ENCODE data around the gene EMP1. TPM values are rescaled to one million over a fixed set of nuclear protein-coding genes. Genes with fewer than 3 reads are reported as not detected.

The EMP1 gene
- total and polyA plus RNA-seq, 5 donors from 2014 or later: 0.15 to 1.6 (median 0.38) TPM; not detected in 2

GRCh38 chr12:13182881-13183280, 13.6 kb upstream of the EMP1 start:
- Mint-ChIP-seq H3K27me3 (peaks cover 17% of the 10 kb centered on the region), H3K9me3 (peaks cover 0 to 2% (median 0%) of the 10 kb centered on the region in 7 donors), H3K4me1 (peaks cover 3 to 20% (median 9%) of the 10 kb centered on the region in 4 donors), H3K27ac (no peak overlapping the region), H3K36me3 (no peaks in the 10 kb centered on the region), H3K4me3 (no peak overlapping the region)
- Histone ChIP-seq H3K27ac (ENCODE audit: insufficient read depth, low read length, poor library complexity, severe bottlenecking) (no peak overlapping the region), H3K4me1 (ENCODE audit: control insufficient read depth, insufficient read depth, low read length, poor library complexity, severe bottlenecking) (peaks cover 10% of the 10 kb centered on the region), H3K9me3 (ENCODE audit: control insufficient read depth in 2 of 2, low read length in 2 of 2) (no peaks in the 10 kb centered on the region), H3K4me3 (ENCODE audit: low read depth, low read length) (no peak overlapping the region), H3K27me3 (ENCODE audit: control insufficient read depth, insufficient read depth, low read length) (peaks cover 2% of the 10 kb centered on the region), H3K36me3 (ENCODE audit: control insufficient read depth, insufficient read depth, low read length) (no peaks in the 10 kb centered on the region)
- DNase-seq (no peak), ATAC-seq (ENCODE audit: low read depth in 2 of 2) (no peak)

GRCh38 chr12:13183620-13184019, 12.9 kb upstream of the EMP1 start:
- ATAC-seq (ENCODE audit: low read depth in 2 of 2) (no peak), DNase-seq (no peak)
- H3K4me3 Mint-ChIP-seq: no peak overlapping the region
- peaks cover 20% of the 10 kb centered on the region for H3K27me3 Mint-ChIP-seq
- H3K4me1 Mint-ChIP-seq: peaks cover 3 to 15% (median 9%) of the 10 kb centered on the region in 4 donors
- Histone ChIP-seq H3K4me1 (ENCODE audit: control insufficient read depth, insufficient read depth, low read length, poor library complexity, severe bottlenecking) (peaks cover 10% of the 10 kb centered on the region), H3K4me3 (ENCODE audit: low read depth, low read length) (no peak overlapping the region), H3K36me3 (ENCODE audit: control insufficient read depth, insufficient read depth, low read length) (no peaks in the 10 kb centered on the region), H3K9me3 (ENCODE audit: control insufficient read depth in 2 of 2, low read length in 2 of 2) (no peaks in the 10 kb centered on the region), H3K27ac (ENCODE audit: insufficient read depth, low read length, poor library complexity, severe bottlenecking) (no peak overlapping the region), H3K27me3 (ENCODE audit: control insufficient read depth, insufficient read depth, low read length) (peaks cover 2% of the 10 kb centered on the region)
- peaks cover 0 to 2% (median 0%) of the 10 kb centered on the region in 7 donors for H3K9me3 Mint-ChIP-seq
- no peak overlapping the region for H3K27ac Mint-ChIP-seq
- no peaks in the 10 kb centered on the region for H3K36me3 Mint-ChIP-seq

- DNase-seq: no peak
- no peak for ATAC-seq (ENCODE audit: low read depth in 2 of 2)
- H3K27me3 Mint-ChIP-seq: peaks cover 20% of the 10 kb centered on the region
- Histone ChIP-seq H3K4me3 (ENCODE audit: low read depth, low read length) (no peak overlapping the region), H3K36me3 (ENCODE audit: control insufficient read depth, insufficient read depth, low read length) (no peaks in the 10 kb centered on the region), H3K27me3 (ENCODE audit: control insufficient read depth, insufficient read depth, low read length) (peaks cover 4% of the 10 kb centered on the region), H3K9me3 (ENCODE audit: control insufficient read depth in 2 of 2, low read length in 2 of 2) (no peaks in the 10 kb centered on the region), H3K4me1 (ENCODE audit: control insufficient read depth, insufficient read depth, low read length, poor library complexity, severe bottlenecking) (no peaks in the 10 kb centered on the region), H3K27ac (ENCODE audit: insufficient read depth, low read length, poor library complexity, severe bottlenecking) (no peak overlapping the region)
- H3K36me3 Mint-ChIP-seq: no peaks in the 10 kb centered on the region
- peak overlapping the region in 1 of 3 donors; percentile 23 for H3K27ac Mint-ChIP-seq
- H3K9me3 Mint-ChIP-seq: peaks cover 0 to 2% (median 0%) of the 10 kb centered on the region in 7 donors
- no peak overlapping the region for H3K4me3 Mint-ChIP-seq
- H3K4me1 Mint-ChIP-seq: no peaks in the 10 kb centered on the region
Observed at GRCh38 chr12:13186302-13186701, 10.2 kb upstream of the EMP1 start.

GRCh38 chr12:13187399-13187798, 9.1 kb upstream of the EMP1 start:
- peaks cover 3% of the 10 kb centered on the region for H3K27me3 ChIP-seq (ENCODE audit: control insufficient read depth, insufficient read depth, low read length)
- no peak overlapping the region for H3K27ac ChIP-seq (ENCODE audit: insufficient read depth, low read length, poor library complexity, severe bottlenecking)
- no peaks in the 10 kb centered on the region for H3K9me3 ChIP-seq (ENCODE audit: control insufficient read depth in 2 of 2, low read length in 2 of 2)
- no peak overlapping the region for H3K27ac Mint-ChIP-seq
- H3K4me1 ChIP-seq (ENCODE audit: control insufficient read depth, insufficient read depth, low read length, poor library complexity, severe bottlenecking): no peaks in the 10 kb centered on the region
- no peaks in the 10 kb centered on the region for H3K36me3 Mint-ChIP-seq
- DNase-seq: no peak
- H3K9me3 Mint-ChIP-seq: no peaks in the 10 kb centered on the region
- H3K4me3 Mint-ChIP-seq: no peak overlapping the region
- no peak for ATAC-seq (ENCODE audit: low read depth in 2 of 2)
- peaks cover 19% of the 10 kb centered on the region for H3K27me3 Mint-ChIP-seq
- H3K4me3 ChIP-seq (ENCODE audit: low read depth, low read length): no peak overlapping the region
- H3K36me3 ChIP-seq (ENCODE audit: control insufficient read depth, insufficient read depth, low read length): no peaks in the 10 kb centered on the region
- no peaks in the 10 kb centered on the region for H3K4me1 Mint-ChIP-seq

GRCh38 chr12:13189264-13189663, 7.3 kb upstream of the EMP1 start:
- Mint-ChIP-seq H3K4me3 (no peak overlapping the region), H3K9me3 (no peaks in the 10 kb centered on the region), H3K27ac (no peak overlapping the region), H3K4me1 (no peaks in the 10 kb centered on the region), H3K36me3 (no peaks in the 10 kb centered on the region), H3K27me3 (peaks cover 20% of the 10 kb centered on the region)
- H3K27ac ChIP-seq (ENCODE audit: insufficient read depth, low read length, poor library complexity, severe bottlenecking): no peak overlapping the region
- H3K27me3 ChIP-seq (ENCODE audit: control insufficient read depth, insufficient read depth, low read length): peaks cover 3% of the 10 kb centered on the region
- no peak for ATAC-seq (ENCODE audit: low read depth in 2 of 2)
- no peaks in the 10 kb centered on the region for H3K9me3 ChIP-seq (ENCODE audit: control insufficient read depth in 2 of 2, low read length in 2 of 2)
- DNase-seq: no peak
- H3K36me3 ChIP-seq (ENCODE audit: control insufficient read depth, insufficient read depth, low read length): no peaks in the 10 kb centered on the region
- no peaks in the 10 kb centered on the region for H3K4me1 ChIP-seq (ENCODE audit: control insufficient read depth, insufficient read depth, low read length, poor library complexity, severe bottlenecking)
- H3K4me3 ChIP-seq (ENCODE audit: low read depth, low read length): no peak overlapping the region

- Mint-ChIP-seq H3K4me3 (no peak overlapping the region), H3K9me3 (no peaks in the 10 kb centered on the region), H3K4me1 (peaks cover 0 to 2% (median 0%) of the 10 kb centered on the region in 4 donors), H3K27ac (no peak overlapping the region), H3K27me3 (peaks cover 20% of the 10 kb centered on the region), H3K36me3 (no peaks in the 10 kb centered on the region)
- no peaks in the 10 kb centered on the region for H3K4me1 ChIP-seq (ENCODE audit: control insufficient read depth, insufficient read depth, low read length, poor library complexity, severe bottlenecking)
- ATAC-seq (ENCODE audit: low read depth in 2 of 2): no peak
- H3K27me3 ChIP-seq (ENCODE audit: control insufficient read depth, insufficient read depth, low read length): peaks cover 3% of the 10 kb centered on the region
- H3K27ac ChIP-seq (ENCODE audit: insufficient read depth, low read length, poor library complexity, severe bottlenecking): no peak overlapping the region
- H3K9me3 ChIP-seq (ENCODE audit: control insufficient read depth in 2 of 2, low read length in 2 of 2): no peaks in the 10 kb centered on the region
- DNase-seq: no peak
- no peak overlapping the region for H3K4me3 ChIP-seq (ENCODE audit: low read depth, low read length)
- H3K36me3 ChIP-seq (ENCODE audit: control insufficient read depth, insufficient read depth, low read length): no peaks in the 10 kb centered on the region
Observed at GRCh38 chr12:13190275-13190674, 6.3 kb upstream of the EMP1 start.

- DNase-seq (no peak), ATAC-seq (ENCODE audit: low read depth in 2 of 2) (no peak)
- no peaks in the 10 kb centered on the region for H3K36me3 Mint-ChIP-seq
- H3K27me3 Mint-ChIP-seq: peaks cover 26% of the 10 kb centered on the region
- peaks cover 5 to 22% (median 15%) of the 10 kb centered on the region in 4 donors for H3K4me1 Mint-ChIP-seq
- H3K9me3 Mint-ChIP-seq: no peaks in the 10 kb centered on the region
- Histone ChIP-seq H3K27me3 (ENCODE audit: control insufficient read depth, insufficient read depth, low read length) (peaks cover 3% of the 10 kb centered on the region), H3K27ac (ENCODE audit: insufficient read depth, low read length, poor library complexity, severe bottlenecking) (no peak overlapping the region), H3K4me3 (ENCODE audit: low read depth, low read length) (no peak overlapping the region), H3K9me3 (ENCODE audit: control insufficient read depth in 2 of 2, low read length in 2 of 2) (no peaks in the 10 kb centered on the region), H3K4me1 (ENCODE audit: control insufficient read depth, insufficient read depth, low read length, poor library complexity, severe bottlenecking) (peaks cover 12% of the 10 kb centered on the region), H3K36me3 (ENCODE audit: control insufficient read depth, insufficient read depth, low read length) (no peaks in the 10 kb centered on the region)
- no peak overlapping the region for H3K27ac Mint-ChIP-seq
- H3K4me3 Mint-ChIP-seq: no peak overlapping the region
Observed at GRCh38 chr12:13192719-13193118, 3.8 kb upstream of the EMP1 start.

- no peak overlapping the region for H3K27ac Mint-ChIP-seq
- H3K9me3 Mint-ChIP-seq: no peaks in the 10 kb centered on the region
- H3K4me3 ChIP-seq (ENCODE audit: low read depth, low read length): no peak overlapping the region
- DNase-seq (no peak), ATAC-seq (ENCODE audit: low read depth in 2 of 2) (no peak)
- H3K4me3 Mint-ChIP-seq: no peak overlapping the region
- H3K36me3 Mint-ChIP-seq: no peaks in the 10 kb centered on the region
- peaks cover 3% of the 10 kb centered on the region for H3K27me3 ChIP-seq (ENCODE audit: control insufficient read depth, insufficient read depth, low read length)
- no peaks in the 10 kb centered on the region for H3K9me3 ChIP-seq (ENCODE audit: control insufficient read depth in 2 of 2, low read length in 2 of 2)
- no peaks in the 10 kb centered on the region for H3K36me3 ChIP-seq (ENCODE audit: control insufficient read depth, insufficient read depth, low read length)
- H3K4me1 ChIP-seq (ENCODE audit: control insufficient read depth, insufficient read depth, low read length, poor library complexity, severe bottlenecking): peaks cover 12% of the 10 kb centered on the region
- peaks cover 5 to 27% (median 16%) of the 10 kb centered on the region in 4 donors for H3K4me1 Mint-ChIP-seq
- H3K27me3 Mint-ChIP-seq: peaks cover 24% of the 10 kb centered on the region
- no peak overlapping the region for H3K27ac ChIP-seq (ENCODE audit: insufficient read depth, low read length, poor library complexity, severe bottlenecking)
Observed at GRCh38 chr12:13193505-13194231, 2.9 kb upstream of the EMP1 start.

Data from CD4-positive, CD25-positive, alpha-beta regulatory T cell (primary cell).